A549 (cell line): ENCODE measurements around the gene LRRC73. TPM values are rescaled to one million over a fixed set of nuclear protein-coding genes. Genes with fewer than 3 reads are reported as not detected.

ENCODE experiments used
- ATAC-seq, 2 experiments: fragments of 200-7000 bp in 1 of 2; fragments of >200 bp in 1 of 2; cut with Nextera tagmentation in 1 of 2; cut with Tn5 transposase in 1 of 2; 3 replicates each; pipeline versions ENCODE4 v1.8.0 to v1.9.1; 2018 to 2020; ENCODE audit warnings: mild to moderate bottlenecking in 1 of 2, moderate library complexity in 1 of 2
- CTCF ChIA-PET: fragments of 300-600 bp; sonication (Branson Sonifier 250); formaldehyde crosslinking; extraction: SDS; loops from one replicate; lab custom pipeline; 2021; ENCODE audit warnings: antibody characterized with exemption, inconsistent platforms; lab: Yijun Ruan, JAX
- POLR2A ChIA-PET: fragments of 350-600 bp; formaldehyde crosslinking; extraction: SDS; loops from one replicate; lab custom pipeline; 2021; ENCODE audit warnings: antibody characterized with exemption, inconsistent platforms; lab: Yijun Ruan, JAX
- DNase-seq, 2 experiments: peaks; one replicate each; pipeline versions ENCODE4 v3.0.0 to v3.0.0-alpha.2; 2011 to 2016; ENCODE audit warnings: low read depth in 1 of 2, low spot score in 1 of 2
- FAIRE-seq: peaks from 2 replicates; lab custom pipeline; 2011; peaks lifted over from hg19 to GRCh38; lab: Jason Lieb, UNC
- H3K27ac ChIP-seq, 2 experiments: fragments of >200 bp; sonication (Bioruptor Twin); formaldehyde crosslinking; 3 replicates each; pipeline ENCODE4 v1.5.1; 2016 to 2017
- H3K4me1 ChIP-seq: fragments of >200 bp; sonication (Bioruptor Twin); formaldehyde crosslinking; 3 replicates; pipeline ENCODE4 v1.6.1; 2016
- H3K4me2 ChIP-seq: fragments of >200 bp; sonication (Bioruptor Twin); formaldehyde crosslinking; 3 replicates; pipeline ENCODE4 v1.6.1; 2016
- H3K4me3 ChIP-seq: fragments of >200 bp; sonication (Bioruptor Twin); formaldehyde crosslinking; 3 replicates; pipeline ENCODE4 v1.5.1; 2016
- H3K9me3 ChIP-seq: fragments of >200 bp; sonication (Bioruptor Twin); formaldehyde crosslinking; 3 replicates; pipeline ENCODE4 v1.6.1; 2016
- BHLHE40 ChIP-seq: IDR thresholded peaks from 2 replicates; pipeline ENCODE4 v1.6.1; 2012; ENCODE audit warnings: low read depth, low read length, inconsistent platforms
- CBX2 ChIP-seq: fragments of 200-600 bp; sonication (generic); IDR thresholded peaks from 2 replicates; pipeline ENCODE4 v1.6.1; 2016; ENCODE audit warnings: low read depth, mild to moderate bottlenecking, borderline replicate concordance
- CBX8 ChIP-seq: fragments of 200-600 bp; sonication (generic); IDR thresholded peaks from 2 replicates; pipeline ENCODE4 v1.6.1; 2016
- CEBPB ChIP-seq, 2 experiments: fragments of >200 bp in 1 of 2; sonication (Bioruptor Twin) in 1 of 2; formaldehyde crosslinking in 1 of 2; IDR thresholded peaks; 2 replicates each; pipeline ENCODE4 v1.6.1; 2012 to 2016
- CHD2 ChIP-seq: fragments of 150-350 bp; IDR thresholded peaks from 2 replicates; pipeline ENCODE4 v1.6.1; 2014; ENCODE audit warnings: low read length; ENCODE audit not compliant: partially characterized antibody
- FOSB ChIP-seq: fragments of 250-450 bp; sonication (Bioruptor Pico); IDR thresholded peaks from 2 replicates; pipeline ENCODE4 v1.5.0; 2020; ENCODE audit warnings: mild to moderate bottlenecking, moderate library complexity
- FOSL2 ChIP-seq, 2 experiments: fragments of 450-650 bp in 1 of 2; fragments of >200 bp in 1 of 2; sonication (Bioruptor Twin) in 1 of 2; formaldehyde crosslinking; IDR thresholded peaks; 2 replicates each; pipeline versions ENCODE4 v1.5.0 to v1.6.1; 2016 to 2020; ENCODE audit warnings: mild to moderate bottlenecking in 1 of 2, moderate library complexity in 1 of 2
- FOXS1 ChIP-seq: fragments of 250-450 bp; sonication (Bioruptor Pico); IDR thresholded peaks from 2 replicates; pipeline ENCODE4 v1.5.0; 2020; ENCODE audit warnings: mild to moderate bottlenecking, moderate library complexity
- HDAC2 ChIP-seq: fragments of 200-600 bp; sonication (generic); IDR thresholded peaks from 2 replicates; pipeline ENCODE4 v1.6.1; 2016
- HOXA7 ChIP-seq: fragments of 250-450 bp; sonication (Bioruptor Pico); IDR thresholded peaks from 2 replicates; pipeline ENCODE4 v1.5.0; 2020; ENCODE audit warnings: mild to moderate bottlenecking, moderate library complexity
- HOXB5 ChIP-seq: fragments of 250-450 bp; sonication (Bioruptor Pico); IDR thresholded peaks from 2 replicates; pipeline ENCODE4 v1.5.0; 2020; ENCODE audit warnings: mild to moderate bottlenecking, moderate library complexity
- JUN ChIP-seq, 2 experiments: fragments of >200 bp; sonication (Bioruptor Twin); formaldehyde crosslinking; IDR thresholded peaks; 2 replicates in 1 of 2; 3 replicates in 1 of 2; pipeline ENCODE4 v1.6.1; 2016 to 2017
- KDM1A ChIP-seq: fragments of 200-600 bp; sonication (generic); IDR thresholded peaks from 2 replicates; pipeline ENCODE4 v1.6.1; 2016; ENCODE audit warnings: low read depth, mild to moderate bottlenecking
- MYC ChIP-seq: IDR thresholded peaks from 2 replicates; pipeline ENCODE4 v1.6.1; 2012; ENCODE audit warnings: mild to moderate bottlenecking, inconsistent platforms, low read length, improper control_type of control experiment, borderline replicate concordance
- NFE2L2 ChIP-seq: fragments of 150-350 bp; conservative IDR thresholded peaks from 2 replicates; pipeline ENCODE4 v1.6.1; 2014; ENCODE audit warnings: low read length
- NPAS2 ChIP-seq: fragments of 250-450 bp; sonication (Bioruptor Pico); IDR thresholded peaks from 2 replicates; pipeline ENCODE4 v1.8.0; 2022; ENCODE audit warnings: mild to moderate bottlenecking, moderate library complexity, borderline replicate concordance
- NR3C1 ChIP-seq: fragments of >200 bp; sonication (Bioruptor Twin); formaldehyde crosslinking; IDR thresholded peaks from 3 replicates; pipeline ENCODE4 v1.6.1; 2017
- RARB ChIP-seq: fragments of 250-450 bp; sonication (Bioruptor Pico); IDR thresholded peaks from 2 replicates; pipeline ENCODE4 v1.8.0; 2021; ENCODE audit warnings: mild to moderate bottlenecking, moderate library complexity
- TFCP2L1 ChIP-seq: fragments of 250-450 bp; sonication (Bioruptor Pico); IDR thresholded peaks from 2 replicates; pipeline ENCODE4 v1.5.0; 2021; ENCODE audit warnings: mild to moderate bottlenecking
- TP53 ChIP-seq: fragments of 250-450 bp; sonication (Bioruptor Pico); IDR thresholded peaks from 2 replicates; pipeline ENCODE4 v1.5.0; 2021; ENCODE audit warnings: mild to moderate bottlenecking, moderate library complexity
- ZNF302 ChIP-seq: fragments of 250-450 bp; sonication (Bioruptor Pico); IDR thresholded peaks from 2 replicates; pipeline ENCODE4 v1.9.0; 2021; ENCODE audit warnings: inconsistent platforms, mild to moderate bottlenecking, moderate library complexity
- WGBS: methylation state at CpG from one replicate; pipeline ENCODE4 v1.1.6; 2017; ENCODE audit errors: missing lambda C conversion rate; 5-methylcytosine and 5-hydroxymethylcytosine counted together
- polyA plus RNA-seq, 4 experiments: library from polyadenylated mRNA; depleted of rRNA in 3 of 4; stranded (reverse); fragments of >200 nt; fragmentation: RNase III in 1 of 4; extraction: RNeasy Plus Mini Kit Qiagen cat#74134 plus additional on column Dnase treatment in 1 of 4; gene quantifications; 2 replicates in 3 of 4; 3 replicates in 1 of 4; pipeline ENCODE4 v1.2.3, GENCODE V29; 2011 to 2017
- TF ChIP-seq, protein P1 (sequence below): fragments of 450-650 bp; IDR thresholded peaks from 2 replicates; pipeline ENCODE4 v1.6.1; 2014; ENCODE audit warnings: antibody characterized with exemption
- TF ChIP-seq, protein P2 (sequence below): fragments of >200 bp; sonication (Bioruptor Twin); formaldehyde crosslinking; IDR thresholded peaks from 2 replicates; pipeline ENCODE4 v1.6.1; 2016
- TF ChIP-seq, protein P3 (sequence below): IDR thresholded peaks from 2 replicates; pipeline ENCODE4 v1.6.1; 2012

LRRC73 gene
- polyA plus RNA-seq, 2 of the 4 experiments (the other 2 are of a cell fraction) = 0.26 to 0.72 TPM

GRCh38 chr6:43491750-43492661, 18.1 kb downstream of the LRRC73 start:
- no peak for ATAC-seq
- TF ChIP-seq NR3C1 (no peak), NFE2L2 (no peak), CHD2 (no peak), CBX2 (no peak)
- TF ChIP-seq, all 56 proteins: peak for 0
- peaks cover 16% of the 10 kb centered on the region for H3K4me1 ChIP-seq
- ChIA-PET POLR2A (no interaction called here), CTCF (interaction anchor here (0.8 to 7.1 kb wide), 6 partner anchors 11 to 263 kb away, joined by 3 to 79 read pairs (median 4); partner anchors contain the start of genes DNPH1 and LRRC73)
- H3K27ac ChIP-seq = no peak overlapping the region
- DNase-seq = no peak
- H3K9me3 ChIP-seq = no peaks in the 10 kb centered on the region
- 86% methylated on average over 4 of the region's 10 CpGs for WGBS
- H3K4me3 ChIP-seq = no peak overlapping the region
- H3K4me2 ChIP-seq = no peak overlapping the region
- FAIRE-seq = no peak

DNA sequence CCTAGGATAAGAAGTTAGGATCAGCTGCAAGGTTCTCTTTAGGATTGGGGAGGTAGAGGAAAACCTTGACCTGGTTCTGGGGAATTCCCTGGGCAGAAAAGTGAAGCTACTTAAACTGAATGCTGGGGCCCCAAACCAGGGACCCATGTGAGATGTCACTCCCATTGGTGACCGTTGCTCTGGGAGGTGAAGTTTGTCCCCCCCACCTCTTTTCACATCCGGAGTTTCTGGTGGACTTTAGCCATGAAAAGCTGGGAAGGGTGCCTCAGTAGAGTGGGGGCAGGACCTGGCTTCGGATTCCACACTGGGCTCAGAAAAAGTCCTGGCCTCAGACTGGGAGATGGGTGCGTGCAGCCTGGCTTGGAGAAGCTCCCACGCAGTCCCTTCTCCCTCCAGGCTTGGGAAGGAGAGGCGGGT, 19.6 kb downstream of the LRRC73 start:
- no peaks in the 10 kb centered on the region for H3K9me3 ChIP-seq
- TF ChIP-seq CBX2 = no peak
- no peak for TF ChIP-seq NPAS2 (CRISPR knock-in tag)
- no peak for TF ChIP-seq TFCP2L1
- TF ChIP-seq, protein P1, sequence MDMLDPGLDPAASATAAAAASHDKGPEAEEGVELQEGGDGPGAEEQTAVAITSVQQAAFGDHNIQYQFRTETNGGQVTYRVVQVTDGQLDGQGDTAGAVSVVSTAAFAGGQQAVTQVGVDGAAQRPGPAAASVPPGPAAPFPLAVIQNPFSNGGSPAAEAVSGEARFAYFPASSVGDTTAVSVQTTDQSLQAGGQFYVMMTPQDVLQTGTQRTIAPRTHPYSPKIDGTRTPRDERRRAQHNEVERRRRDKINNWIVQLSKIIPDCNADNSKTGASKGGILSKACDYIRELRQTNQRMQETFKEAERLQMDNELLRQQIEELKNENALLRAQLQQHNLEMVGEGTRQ = no peak
- H3K4me1 ChIP-seq = peaks cover 6% of the 10 kb centered on the region; the same call in 1 of the 3 replicates
- no peak overlapping the region for H3K4me3 ChIP-seq
- ATAC-seq = no peak
- no peak for FAIRE-seq
- ChIA-PET POLR2A (no interaction called here), CTCF (interaction anchor here (1.0 to 3.9 kb wide), 2 partner anchors 16 to 33 kb away, joined by 4 to 22 read pairs; no protein-coding TSS in a partner anchor)
- H3K27ac ChIP-seq = no peak overlapping the region
- WGBS = 91% methylated on average over 4 of the region's 6 CpGs
- no peak for DNase-seq
- H3K4me2 ChIP-seq = no peak overlapping the region

- no peak; a peak in 1 of 6 replicates for ATAC-seq
Observed at GRCh38 chr6:43489277-43490072, 20.7 kb downstream of the LRRC73 start.

GRCh38 chr6:43488667-43489276, 21.4 kb downstream of the LRRC73 start:
- Histone ChIP-seq H3K4me3 (no peak overlapping the region), H3K4me1 (no peaks in the 10 kb centered on the region), H3K9me3 (no peaks in the 10 kb centered on the region), H3K4me2 (no peak overlapping the region), H3K27ac (no peak overlapping the region)
- POLR2A ChIA-PET = no interaction called here
- CTCF ChIA-PET = interaction anchor here (1.1 to 3.9 kb wide), 3 partner anchors 13 to 31 kb away, joined by 4 to 22 read pairs (median 4); no protein-coding TSS in a partner anchor
- DNase-seq = no peak
- ATAC-seq = no peak
- TF ChIP-seq CEBPB (IDR thresholded peaks at IDR 0.05) = no peak
- TF ChIP-seq, protein P2, sequence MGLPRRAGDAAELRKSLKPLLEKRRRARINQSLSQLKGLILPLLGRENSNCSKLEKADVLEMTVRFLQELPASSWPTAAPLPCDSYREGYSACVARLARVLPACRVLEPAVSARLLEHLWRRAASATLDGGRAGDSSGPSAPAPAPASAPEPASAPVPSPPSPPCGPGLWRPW = no peak
- no peak for TF ChIP-seq KDM1A
- no peak for TF ChIP-seq CBX8
- no peak for TF ChIP-seq HOXA7 (CRISPR knock-in tag)
- no peak for TF ChIP-seq TP53 (CRISPR knock-in tag)
- TF ChIP-seq HDAC2 = no peak
- TF ChIP-seq FOSB (CRISPR knock-in tag) = no peak
- TF ChIP-seq FOXS1 = no peak
- TF ChIP-seq HOXB5 (CRISPR knock-in tag) = no peak
- no peak for TF ChIP-seq MYC
- no peak for TF ChIP-seq RARB (CRISPR knock-in tag)
- TF ChIP-seq ZNF302 (CRISPR knock-in tag) = no peak
- no peak for TF ChIP-seq JUN (IDR thresholded peaks at IDR 0.05)
- TF ChIP-seq FOSL2 (IDR thresholded peaks at IDR 0.05) = no peak
- TF ChIP-seq FOSL2 (CRISPR knock-in tag; IDR thresholded peaks at IDR 0.05) = no peak
- no peak for FAIRE-seq
- WGBS = 84% methylated on average over 4 of the region's 4 CpGs

More at GRCh38 chr6:43489277-43490072, 20.7 kb downstream of the LRRC73 start:
- Histone ChIP-seq H3K27ac (no peak overlapping the region), H3K4me1 (no peaks in the 10 kb centered on the region), H3K4me3 (no peak overlapping the region), H3K9me3 (no peaks in the 10 kb centered on the region), H3K4me2 (no peak overlapping the region)
- CTCF ChIA-PET = interaction anchor here (0.6 to 3.9 kb wide), 4 partner anchors 12 to 525 kb away, joined by 3 to 22 read pairs (median 4); no protein-coding TSS in a partner anchor
- POLR2A ChIA-PET = no interaction called here
- TF ChIP-seq, protein P1 = no peak
- no peak for TF ChIP-seq BHLHE40
- TF ChIP-seq, protein P3, sequence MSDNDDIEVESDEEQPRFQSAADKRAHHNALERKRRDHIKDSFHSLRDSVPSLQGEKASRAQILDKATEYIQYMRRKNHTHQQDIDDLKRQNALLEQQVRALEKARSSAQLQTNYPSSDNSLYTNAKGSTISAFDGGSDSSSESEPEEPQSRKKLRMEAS = no peak
- no peak for DNase-seq
- no peak for FAIRE-seq
- 85% methylated on average over 11 of the region's 12 CpGs for WGBS
